Smooth muscle cell (in vitro differentiated cells): ENCODE data around the gene NTRK2. TPM values are rescaled to one million over a fixed set of nuclear protein-coding genes. Genes with fewer than 3 reads are reported as not detected.
A peak's percentile ranks its signal among the peaks of the same experiment; 100 is the strongest.

Experiments
- DNase-seq: peaks from one replicate; lab custom pipeline; 2025; ENCODE audit not compliant: unreplicated experiment; lab: John Stamatoyannopoulos, UW
- H2AFZ ChIP-seq: fragments of 200-600 bp; sonication (generic); 2 replicates; pipeline ENCODE4 v1.6.0; 2016; ENCODE audit warnings: antibody characterized with exemption, low read depth, mild to moderate bottlenecking
- H3F3A ChIP-seq: fragments of 200-600 bp; sonication (generic); 2 replicates; pipeline ENCODE4 v1.6.0; 2017; ENCODE audit warnings: antibody characterized with exemption, low read depth
- H3K27ac ChIP-seq: fragments of 200-600 bp; sonication (generic); 2 replicates; pipeline ENCODE4 v1.5.1; 2016; ENCODE audit warnings: low read depth, mild to moderate bottlenecking
- H3K27me3 ChIP-seq: fragments of 200-600 bp; sonication (generic); 2 replicates; pipeline ENCODE4 v1.6.1; 2016; ENCODE audit warnings: low read depth, mild to moderate bottlenecking
- H3K36me3 ChIP-seq: fragments of 200-600 bp; sonication (generic); 2 replicates; pipeline ENCODE4 v1.5.1; 2016; ENCODE audit warnings: low read depth
- H3K4me1 ChIP-seq: fragments of 200-600 bp; sonication (generic); 2 replicates; pipeline ENCODE4 v1.5.1; 2016; ENCODE audit warnings: low read depth
- H3K4me2 ChIP-seq: fragments of 200-600 bp; sonication (generic); 2 replicates; pipeline ENCODE4 v1.6.0; 2016; ENCODE audit warnings: mild to moderate bottlenecking
- H3K4me3 ChIP-seq: fragments of 200-600 bp; sonication (generic); 2 replicates; pipeline ENCODE4 v1.5.1; 2016; ENCODE audit warnings: mild to moderate bottlenecking
- H3K79me2 ChIP-seq: fragments of 200-600 bp; sonication (generic); 2 replicates; pipeline ENCODE4 v1.6.0; 2016; ENCODE audit warnings: low read depth, mild to moderate bottlenecking
- H3K9ac ChIP-seq: fragments of 200-600 bp; sonication (generic); 2 replicates; pipeline ENCODE4 v1.6.0; 2016; ENCODE audit warnings: low read depth
- H3K9me3 ChIP-seq: fragments of 200-600 bp; sonication (generic); replicated peaks from 2 replicates; pipeline ENCODE4 v1.5.1; 2016; ENCODE audit warnings: low read depth
- H4K20me1 ChIP-seq: fragments of 200-600 bp; sonication (generic); 2 replicates; pipeline ENCODE4 v1.6.0; 2016; ENCODE audit warnings: low read depth
- CTCF ChIP-seq: fragments of 200-600 bp; sonication (generic); IDR thresholded peaks from 2 replicates; pipeline ENCODE4 v1.5.1; 2017; ENCODE audit warnings: borderline replicate concordance, mild to moderate bottlenecking, antibody characterized with exemption; ENCODE audit not compliant: insufficient read depth, poor library complexity, severe bottlenecking
- WGBS: methylation state at CpG from one replicate; pipeline ENCODE4 v1.1.7; 2016; ENCODE audit warnings: low lambda C conversion rate; 5-methylcytosine and 5-hydroxymethylcytosine counted together
- polyA plus RNA-seq: library from polyadenylated mRNA; unstranded; fragments of >200 nt; fragmentation: Nextera tagmentation; extraction: Ambion mirVana; gene quantifications from 2 replicates; pipeline ENCODE4 v1.2.1, GENCODE V29; 2016
- total RNA-seq: library from RNA; depleted of rRNA; stranded (reverse); fragments of >200 nt; gene quantifications from 2 replicates; pipeline ENCODE4 v1.2.3, GENCODE V29; 2014

NTRK2 gene
- total and polyA plus RNA-seq, 2 experiments from 2014 or later: 1.7 to 3.9 TPM

GRCh38 chr9:84702471-84702870 lies 32.9 kb downstream of the NTRK2 start:
- no peak overlapping the region for H2AFZ ChIP-seq
- no peaks in the 10 kb centered on the region for H3K79me2 ChIP-seq
- no peak overlapping the region for H3K4me3 ChIP-seq
- peaks cover 14% of the 10 kb centered on the region for H3K27me3 ChIP-seq
- no peak overlapping the region for H3K27ac ChIP-seq
- no peaks in the 10 kb centered on the region for H3K4me1 ChIP-seq
- no peak overlapping the region for H3K9ac ChIP-seq
- no peaks in the 10 kb centered on the region for H3K9me3 ChIP-seq
- DNase-seq: no peak
- WGBS: 95% methylated on average over 1 of the region's 1 CpG
- TF ChIP-seq CTCF: no peak
- H3K4me2 ChIP-seq: no peak overlapping the region
- no peaks in the 10 kb centered on the region for H4K20me1 ChIP-seq
- no peaks in the 10 kb centered on the region for H3F3A ChIP-seq
- no peaks in the 10 kb centered on the region for H3K36me3 ChIP-seq

- Histone ChIP-seq H3F3A (no peaks in the 10 kb centered on the region), H3K4me3 (no peak overlapping the region), H3K27me3 (peaks cover 14% of the 10 kb centered on the region), H3K9ac (no peak overlapping the region), H3K36me3 (no peaks in the 10 kb centered on the region), H4K20me1 (no peaks in the 10 kb centered on the region), H2AFZ (no peak overlapping the region), H3K4me1 (peaks cover 7% of the 10 kb centered on the region), H3K79me2 (no peaks in the 10 kb centered on the region), H3K27ac (no peak overlapping the region), H3K9me3 (no peaks in the 10 kb centered on the region), H3K4me2 (no peak overlapping the region)
- no peak for TF ChIP-seq CTCF
- DNase-seq: no peak
Measured at GRCh38 chr9:84703793-84704192, 34.3 kb downstream of the NTRK2 start.

GRCh38 chr9:84705128-84705527 lies 35.6 kb downstream of the NTRK2 start:
- no peak overlapping the region for H3K27ac ChIP-seq
- H3K4me2 ChIP-seq: no peak overlapping the region
- H4K20me1 ChIP-seq: no peaks in the 10 kb centered on the region
- H3F3A ChIP-seq: no peaks in the 10 kb centered on the region
- no peaks in the 10 kb centered on the region for H3K79me2 ChIP-seq
- H2AFZ ChIP-seq: no peak overlapping the region
- peaks cover 7% of the 10 kb centered on the region for H3K4me1 ChIP-seq
- H3K27me3 ChIP-seq: peaks cover 14% of the 10 kb centered on the region
- no peaks in the 10 kb centered on the region for H3K36me3 ChIP-seq
- H3K4me3 ChIP-seq: no peak overlapping the region
- WGBS: 91% methylated on average over 5 of the region's 5 CpGs
- TF ChIP-seq CTCF: no peak
- no peak overlapping the region for H3K9ac ChIP-seq
- H3K9me3 ChIP-seq: no peaks in the 10 kb centered on the region
- DNase-seq: no peak

GRCh38 chr9:84708400-84708799 lies 38.9 kb downstream of the NTRK2 start:
- H3K27me3 ChIP-seq: peaks cover 4% of the 10 kb centered on the region
- no peak overlapping the region for H3K9ac ChIP-seq
- H3K4me2 ChIP-seq: peak overlapping the region; percentile 17
- 61% methylated on average over 1 of the region's 1 CpG for WGBS
- DNase-seq: no peak
- no peaks in the 10 kb centered on the region for H3K79me2 ChIP-seq
- no peak for TF ChIP-seq CTCF
- H3F3A ChIP-seq: no peaks in the 10 kb centered on the region
- H3K9me3 ChIP-seq: no peaks in the 10 kb centered on the region
- H2AFZ ChIP-seq: no peak overlapping the region
- H4K20me1 ChIP-seq: no peaks in the 10 kb centered on the region
- H3K27ac ChIP-seq: peak overlapping the region; percentile 61
- no peaks in the 10 kb centered on the region for H3K36me3 ChIP-seq
- H3K4me3 ChIP-seq: no peak overlapping the region
- peaks cover 7% of the 10 kb centered on the region for H3K4me1 ChIP-seq
